ENCODE results near the gene TC2N.
"Not testable (repeated sequence)": the region's sequence is repeated elsewhere in the genome, so short reads cannot be mapped to it uniquely, and the experiment has no call there.

Gene TC2N

DNA sequence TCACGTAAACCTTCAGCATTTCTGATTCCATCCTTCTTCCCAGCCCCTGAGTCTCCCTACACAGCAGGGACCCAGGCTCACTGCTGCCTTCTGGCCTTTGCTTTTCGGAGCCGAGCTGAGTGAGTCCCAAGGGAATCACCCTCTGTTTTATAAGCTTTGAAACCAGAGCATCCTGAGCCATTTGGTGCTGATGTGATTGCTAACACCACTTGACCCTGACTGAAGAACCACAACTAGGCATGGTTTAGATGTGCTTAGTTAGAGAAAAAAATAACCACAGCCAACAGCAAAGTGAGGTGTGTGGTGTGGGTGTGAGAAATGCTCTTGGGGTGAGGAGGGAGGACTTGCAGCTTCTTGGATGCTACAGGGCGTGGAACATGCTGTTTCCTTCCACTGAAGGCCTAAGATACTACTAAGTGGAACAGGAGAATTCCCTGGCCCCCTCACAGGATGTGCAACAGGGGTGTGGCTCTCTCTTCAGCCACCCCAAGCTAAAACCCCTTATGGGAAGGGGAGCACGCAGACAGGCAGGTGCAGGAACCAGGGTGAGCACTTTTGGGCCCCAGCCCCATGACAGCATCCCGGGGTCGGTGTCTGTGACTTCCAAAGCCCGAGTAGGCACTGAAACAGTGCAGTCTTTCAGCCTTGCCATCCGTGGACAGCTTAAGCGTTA is at the start of gene TC2N:
Gene TC2N, minus strand, starts transcription at position 221 of the 673 bp plus-strand sequence. CDS start 53,767 bp downstream, outside the sequence.
- no peak for DNase-seq (ENCODE audit: low spot score)

DNA sequence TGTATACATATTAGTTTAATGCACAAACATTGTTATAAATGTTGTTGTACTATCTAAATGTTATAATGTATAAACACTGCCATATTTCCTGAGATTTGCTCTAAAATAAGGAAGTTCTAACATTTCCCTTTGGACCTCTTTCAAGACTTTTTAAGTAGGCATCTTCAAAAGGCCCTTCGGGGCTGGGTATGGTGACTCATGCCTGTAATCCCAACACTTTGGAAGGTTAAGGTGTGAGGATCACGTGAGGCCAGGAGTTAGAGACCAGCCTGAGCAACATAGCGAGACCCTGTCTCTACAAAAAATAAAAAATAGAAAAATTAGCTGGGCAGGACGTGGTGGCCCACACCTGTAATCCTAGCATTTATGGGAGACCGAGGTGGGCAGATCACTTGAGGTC is 44.7 kb upstream of the TC2N start:
- DNase-seq (ENCODE audit: low spot score) = no peak

DNA sequence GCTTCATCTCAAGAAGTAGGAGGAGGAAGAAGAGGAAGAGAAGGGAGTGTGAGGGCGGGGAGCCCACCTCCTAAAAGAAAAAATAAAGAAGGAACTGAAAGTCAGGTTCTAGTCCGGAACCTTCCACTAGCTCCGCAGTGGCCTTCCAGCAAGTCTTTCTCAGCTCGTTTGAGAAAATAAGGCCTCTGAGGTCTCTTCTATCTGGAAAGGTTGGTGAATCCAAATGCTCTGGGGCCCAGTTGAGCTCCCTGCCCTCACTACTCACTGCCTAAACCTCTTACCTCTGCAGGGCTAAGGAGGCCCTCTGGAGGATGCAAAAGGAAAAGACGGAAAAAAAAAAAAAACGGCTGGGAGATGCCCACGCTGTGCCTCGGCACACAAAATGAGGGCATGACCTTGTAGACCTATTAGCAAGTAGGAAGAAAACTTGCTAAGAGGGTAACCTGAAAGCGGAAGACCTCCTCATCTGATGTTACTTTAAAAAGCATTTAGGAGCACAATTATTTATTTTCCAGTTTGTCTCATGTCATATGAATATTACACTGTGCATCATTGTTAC is 44.2 kb upstream of the TC2N start:
- no peak for DNase-seq (ENCODE audit: low spot score)

DNA sequence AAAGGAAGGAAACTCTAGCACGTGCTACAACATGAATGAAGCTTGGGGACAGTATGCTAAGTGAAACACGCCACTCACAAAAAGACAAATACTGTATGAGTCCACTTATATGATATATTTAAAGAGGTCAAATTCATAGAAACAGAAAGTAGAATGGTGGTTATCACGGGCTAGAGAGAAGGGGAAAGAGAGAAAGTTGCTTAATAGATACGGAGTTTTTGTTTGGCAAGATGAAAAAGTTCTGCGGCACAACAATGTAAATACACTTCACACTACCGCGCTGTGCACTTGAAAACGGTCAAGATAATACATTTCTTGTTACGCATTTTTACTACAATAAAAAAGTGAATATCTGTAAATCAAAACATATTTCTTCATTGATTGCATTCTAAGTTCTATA is 42.9 kb upstream of the TC2N start:
- no peak for DNase-seq (ENCODE audit: low spot score)

DNA sequence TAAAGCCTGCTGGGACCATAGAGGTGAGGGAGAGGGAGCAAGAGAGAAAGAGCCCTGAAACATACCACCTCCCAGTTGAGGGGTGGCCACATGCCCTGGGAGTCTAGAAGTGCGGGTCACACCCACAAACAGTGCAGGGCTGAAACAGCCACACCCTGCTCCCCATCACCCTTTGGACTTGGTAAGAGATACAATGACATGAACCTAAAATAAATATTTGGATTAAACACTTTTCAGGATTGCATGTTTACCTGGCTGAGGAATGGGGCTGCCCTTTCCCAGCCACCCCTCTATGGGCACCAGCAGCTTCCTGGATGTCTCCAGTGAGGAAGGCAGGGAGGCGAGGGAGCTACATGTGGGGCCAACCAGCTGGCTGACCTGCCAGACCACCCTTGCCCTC is 39.0 kb upstream of the TC2N start:
- DNase-seq (ENCODE audit: low spot score) = no peak

DNA sequence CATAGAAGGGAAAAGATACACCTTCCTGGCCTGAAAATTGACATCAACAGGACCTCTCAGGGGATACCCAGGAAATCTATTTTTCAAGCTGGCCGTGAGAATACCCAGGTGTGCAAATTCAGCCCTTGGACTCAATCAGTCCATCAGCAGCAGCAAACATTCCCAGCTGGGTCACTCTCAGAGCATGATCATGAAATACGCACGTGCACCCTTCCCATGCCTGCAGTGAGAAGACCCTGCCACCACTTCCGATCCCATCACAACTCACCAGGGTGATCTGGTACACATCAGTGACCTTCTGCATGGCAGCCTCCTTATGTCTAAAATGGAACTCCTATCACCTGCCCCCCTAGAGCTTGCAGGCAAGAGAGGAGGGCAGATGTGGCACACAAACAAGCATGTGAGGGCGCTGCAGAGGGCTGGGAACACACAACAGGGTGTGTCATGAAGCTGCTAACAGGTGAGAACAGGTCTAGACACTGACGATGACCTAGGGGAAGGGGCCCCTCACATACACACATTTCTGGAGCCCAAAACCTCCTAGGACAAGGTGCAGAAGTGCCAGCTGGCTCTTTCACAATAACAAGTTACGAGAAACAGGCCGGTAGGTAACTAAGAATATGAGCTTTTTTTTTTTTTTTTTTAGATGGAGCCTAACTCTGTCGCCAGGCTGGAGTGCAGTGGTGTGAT is 37.8 kb upstream of the TC2N start:
- no peak for DNase-seq (ENCODE audit: low spot score)

DNA sequence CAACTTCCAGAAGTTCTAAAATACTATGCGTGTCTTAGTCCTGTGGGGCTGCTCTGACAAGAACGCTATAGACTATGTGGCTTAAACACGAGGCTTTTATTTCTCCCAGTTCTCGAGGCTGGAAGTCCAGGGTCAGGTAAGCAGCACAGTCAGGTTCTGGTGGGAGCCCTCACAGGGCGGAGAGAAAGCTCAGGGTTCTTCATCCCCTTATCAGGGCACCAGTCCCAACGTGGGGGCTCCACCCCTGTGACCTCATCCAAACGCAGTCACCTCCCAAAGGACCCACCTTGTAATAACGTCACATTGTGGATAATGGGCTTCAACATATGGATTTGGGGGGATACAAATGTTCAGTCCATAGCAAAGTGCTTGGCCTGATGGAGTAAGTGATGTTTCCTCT is 37.1 kb upstream of the TC2N start:
- DNase-seq (ENCODE audit: low spot score) = no peak

DNA sequence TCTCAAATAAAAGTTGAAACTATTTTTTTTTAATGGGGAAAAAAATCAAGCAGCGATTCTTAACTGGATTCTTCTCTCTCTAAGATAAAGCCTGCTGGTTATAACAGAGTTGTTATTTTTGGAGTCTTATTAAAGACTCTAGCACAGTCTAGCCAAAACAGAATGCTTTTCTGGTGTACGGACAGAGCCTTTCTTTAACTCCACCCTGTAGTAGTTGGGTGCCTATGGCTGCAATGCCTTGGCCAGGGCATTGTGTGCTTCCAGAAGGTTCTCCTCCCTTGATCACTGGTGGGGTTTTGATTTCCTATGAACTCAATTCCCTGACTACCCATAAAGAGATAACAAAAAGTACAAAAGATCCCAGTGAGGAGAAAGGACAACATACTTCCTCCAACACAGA is 35.7 kb upstream of the TC2N start:
- no peak for DNase-seq (ENCODE audit: low spot score)

DNA sequence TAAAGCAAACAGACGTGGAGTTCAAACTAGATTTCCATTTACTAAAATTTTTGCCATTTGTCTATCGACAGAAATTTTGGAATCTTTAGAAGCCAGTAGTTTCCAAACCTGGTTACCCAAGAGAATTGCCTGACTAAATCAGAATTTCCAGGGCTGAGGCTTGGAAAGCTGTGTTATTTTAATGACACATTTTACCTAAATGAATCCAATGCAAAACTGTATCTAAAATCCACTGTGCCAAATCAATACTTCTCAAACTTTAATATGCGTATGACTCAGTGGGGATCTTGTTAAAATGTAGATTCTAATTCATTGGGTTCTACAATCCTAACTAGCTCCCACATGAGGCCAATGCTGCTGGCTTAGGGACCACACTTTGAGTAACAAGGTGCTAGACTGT is 35.0 kb upstream of the TC2N start:
- DNase-seq (ENCODE audit: low spot score) = no peak

DNA sequence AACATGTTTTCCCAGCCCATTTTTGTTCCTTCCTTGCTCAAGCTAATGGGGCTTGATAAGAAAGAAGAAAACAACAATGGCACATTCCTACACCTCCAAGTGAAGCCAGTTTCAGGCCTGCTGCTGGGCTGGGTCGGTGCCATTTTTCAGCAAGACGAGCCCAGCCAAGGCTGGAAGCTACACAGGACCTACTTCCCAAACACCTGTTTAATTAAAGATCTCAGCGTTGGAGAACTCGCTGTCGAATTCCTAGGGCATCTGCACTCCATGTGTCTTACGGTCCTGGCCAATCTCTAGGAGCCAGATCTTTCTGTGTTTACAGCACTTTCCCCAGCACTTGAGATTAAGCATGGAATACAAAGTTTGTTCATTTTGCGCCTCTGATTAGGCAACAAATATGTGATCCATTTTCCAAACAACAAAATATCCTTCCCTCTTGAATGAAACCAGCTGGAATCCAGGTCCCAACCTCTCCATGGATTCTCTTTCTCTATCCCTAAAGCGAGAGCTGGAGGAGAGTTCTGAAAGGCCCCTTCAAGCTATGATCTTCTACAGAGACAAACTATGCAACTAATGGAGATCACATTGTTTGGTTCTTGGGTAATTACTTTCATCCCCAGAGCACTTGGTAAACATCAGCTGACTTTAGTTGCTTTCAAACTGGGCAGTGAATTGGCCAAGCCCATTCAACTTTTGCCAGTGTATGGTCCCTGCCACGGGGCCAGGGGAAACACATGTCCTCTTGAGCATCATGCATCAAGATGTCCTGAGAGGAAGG is 34.3 kb upstream of the TC2N start:
- DNase-seq (ENCODE audit: low spot score) = no peak

DNA sequence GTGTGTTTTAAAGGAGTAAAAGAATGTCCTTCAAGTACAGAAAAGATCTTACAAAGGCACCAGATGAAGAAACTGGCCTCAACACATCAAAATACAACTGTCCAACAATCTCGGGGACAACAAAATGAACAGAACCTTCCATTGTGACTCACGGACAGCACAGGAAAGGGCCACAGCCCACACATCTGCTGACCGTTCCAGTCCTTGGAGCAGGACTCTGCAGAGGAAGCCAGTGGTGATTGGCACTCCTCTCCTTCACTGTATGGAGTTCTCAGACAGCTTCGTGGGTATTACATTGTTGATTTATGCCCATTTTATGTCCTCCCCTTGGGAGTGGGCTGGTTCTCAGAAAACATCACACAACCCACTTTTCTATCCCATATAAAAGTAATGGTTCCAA is 32.5 kb upstream of the TC2N start:
- DNase-seq (ENCODE audit: low spot score) = no peak

DNA sequence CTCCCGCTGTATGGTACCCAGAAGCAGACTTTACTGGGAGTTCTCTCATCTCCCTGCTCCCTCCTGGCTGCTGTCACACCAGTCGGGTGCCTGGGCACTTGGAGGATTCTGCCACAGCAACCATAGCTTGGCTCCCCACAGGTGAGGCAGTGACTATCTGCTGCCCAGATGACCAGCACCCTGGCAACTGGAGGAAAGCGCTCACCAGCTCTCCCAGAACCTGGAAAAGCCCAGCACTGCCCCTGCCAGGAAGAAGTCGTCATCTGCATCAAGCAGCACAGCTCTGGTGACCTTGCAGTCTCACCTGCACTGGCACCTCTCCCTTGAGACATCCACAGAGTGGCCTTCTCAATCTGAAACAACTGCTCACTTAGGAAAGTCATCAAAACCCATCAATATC is 31.9 kb upstream of the TC2N start:
- DNase-seq (ENCODE audit: low spot score) = no peak

DNA sequence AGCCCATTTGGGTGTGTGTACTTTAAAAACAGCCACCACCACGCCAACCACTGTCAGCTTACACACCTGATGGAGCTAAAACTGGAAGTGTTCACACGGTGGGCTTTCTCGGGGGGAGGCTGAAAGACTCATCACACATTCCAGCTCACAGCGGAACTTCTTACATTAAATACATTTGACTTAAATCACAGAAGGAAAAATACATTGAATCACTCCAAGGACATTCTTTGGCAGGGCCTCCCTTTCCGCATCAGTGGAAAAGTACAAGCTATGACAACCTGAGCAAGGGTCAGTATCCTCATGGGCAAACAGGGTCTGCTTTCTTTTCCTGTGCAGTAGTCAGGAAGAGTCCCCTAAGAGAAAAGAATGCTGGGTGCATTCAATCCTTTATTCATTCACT is 31.0 kb upstream of the TC2N start:
- no peak for DNase-seq (ENCODE audit: low spot score)

DNA sequence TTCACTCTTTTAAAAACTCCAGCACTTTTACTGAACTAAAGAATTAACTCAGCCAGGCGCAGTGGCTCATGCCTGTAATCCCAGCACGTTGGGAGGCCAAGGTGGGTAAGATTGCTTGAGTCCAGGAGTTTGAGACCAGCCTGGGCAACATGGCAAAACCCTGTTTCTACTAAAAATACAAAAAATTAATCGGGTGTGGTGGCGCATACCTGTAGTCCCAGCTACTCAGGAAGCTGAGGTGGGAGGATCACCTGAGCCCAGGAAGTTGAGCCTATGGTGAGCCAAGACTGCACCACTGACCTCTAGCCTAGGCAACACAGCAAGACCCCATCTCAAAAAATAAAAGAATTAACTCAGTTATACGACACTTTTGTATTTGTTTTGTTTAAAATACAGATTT is 30.4 kb upstream of the TC2N start:
- not testable (repeated sequence) for DNase-seq (ENCODE audit: low spot score)

DNA sequence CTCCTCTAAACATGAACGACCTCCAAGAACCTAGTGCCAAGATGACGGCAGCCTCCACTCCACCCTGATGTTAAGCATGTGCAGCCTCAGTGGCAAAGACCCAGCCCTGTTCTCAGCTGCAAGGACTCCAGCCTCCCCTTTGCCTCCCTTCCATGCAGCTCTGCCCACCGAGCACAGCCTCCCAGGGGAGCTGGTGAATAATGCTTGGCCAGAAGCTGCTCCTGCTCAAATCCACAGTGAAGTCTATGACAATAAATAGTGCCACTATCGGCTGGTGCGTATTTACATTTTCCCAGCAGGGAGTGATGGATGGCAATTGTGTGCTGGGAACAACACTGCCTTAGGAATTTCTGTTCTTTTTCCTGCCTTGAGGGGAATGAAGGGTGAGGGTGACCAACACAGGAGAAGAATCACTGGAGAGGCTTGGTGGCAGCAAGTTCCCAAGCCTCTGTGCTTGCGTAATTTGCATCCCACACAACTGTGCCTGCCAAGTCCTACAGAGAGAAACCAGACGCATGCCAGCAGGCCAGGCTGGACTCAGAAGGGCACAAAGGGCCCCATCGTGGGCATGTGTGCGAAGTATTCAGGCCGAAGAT is 29.9 kb upstream of the TC2N start:
- DNase-seq (ENCODE audit: low spot score) = no peak

DNA sequence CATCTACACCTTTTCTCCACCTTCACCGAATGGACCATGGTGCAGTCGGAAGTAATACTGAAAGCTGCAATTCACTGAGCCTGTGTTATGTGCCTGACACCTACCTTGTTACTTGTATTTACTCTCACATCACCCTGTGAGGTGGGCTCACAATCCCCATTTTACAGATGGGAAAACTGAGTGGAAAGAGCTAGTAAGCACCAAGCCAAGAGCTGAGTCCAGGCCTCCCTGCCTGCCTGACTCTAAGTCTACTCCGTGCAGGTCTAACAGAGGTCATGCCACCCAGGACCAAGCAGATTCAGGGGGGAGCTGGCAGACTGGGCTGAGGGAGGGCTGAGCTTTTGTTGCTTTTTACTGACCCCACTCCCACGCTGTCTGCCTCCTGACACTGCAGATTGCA is 29.1 kb upstream of the TC2N start:
- DNase-seq (ENCODE audit: low spot score) = no peak

DNA sequence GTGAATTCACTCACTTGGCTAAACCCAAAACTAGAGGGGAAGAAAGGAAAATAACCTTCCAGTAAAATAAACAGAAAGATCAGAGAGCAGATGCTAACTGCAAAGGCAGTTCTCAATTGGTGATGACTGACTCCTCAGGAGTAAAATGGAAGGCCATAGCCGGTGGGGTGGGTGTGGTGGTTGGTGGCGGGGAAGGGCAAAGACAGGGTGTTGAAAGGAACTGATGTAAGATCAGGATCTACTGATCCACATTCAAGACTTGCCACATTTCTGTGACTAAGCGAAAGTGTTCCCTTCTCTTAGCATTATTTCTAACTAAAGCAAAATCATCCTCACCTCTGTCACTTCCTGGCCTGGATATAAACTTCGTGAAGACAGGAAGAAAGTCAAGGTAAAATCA is 26.3 kb upstream of the TC2N start:
- no peak for DNase-seq (ENCODE audit: low spot score)

DNA sequence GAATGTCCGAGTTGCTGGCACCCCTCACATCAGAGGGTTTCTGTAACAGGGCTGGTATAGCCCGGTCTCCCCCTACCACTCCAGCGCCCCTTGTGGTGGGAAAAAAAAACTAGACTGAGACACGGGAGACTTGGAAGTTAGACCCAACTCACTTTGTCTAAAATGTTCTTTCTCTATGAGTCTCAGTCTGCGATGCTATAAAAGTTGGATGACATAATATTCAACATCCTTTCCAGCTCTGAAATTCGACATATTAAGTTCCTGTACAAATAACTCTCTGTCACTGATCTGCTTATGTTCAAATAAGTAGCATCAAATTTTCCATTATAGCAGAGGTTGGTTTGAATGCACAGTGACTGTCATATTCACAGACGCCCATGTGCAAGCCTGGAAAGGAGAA is 25.7 kb upstream of the TC2N start:
- no peak for DNase-seq (ENCODE audit: low spot score)

DNA sequence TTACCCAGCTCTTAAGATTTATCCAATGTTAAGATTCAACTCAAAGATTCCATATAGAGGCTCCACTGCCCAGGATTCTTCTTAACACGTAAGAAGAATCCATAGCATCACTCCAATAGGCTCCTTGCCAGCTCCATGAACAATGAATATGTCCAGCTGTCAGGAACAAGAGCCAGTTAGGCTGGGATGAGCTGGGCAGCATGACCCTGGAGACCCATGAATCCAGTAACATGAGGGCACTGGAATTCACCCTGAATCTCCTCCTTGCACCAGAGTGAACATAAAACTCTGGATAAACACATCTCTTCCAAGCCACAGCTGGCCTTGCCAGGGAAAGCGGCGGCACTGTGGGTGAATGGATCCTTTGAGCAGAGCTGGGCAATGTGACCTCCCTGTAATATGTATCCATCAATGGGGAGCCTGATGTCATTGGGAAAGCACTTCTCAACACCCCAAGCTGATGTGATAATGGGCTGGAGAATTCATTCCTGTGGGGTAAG is 24.4 kb upstream of the TC2N start:
- DNase-seq (ENCODE audit: low spot score) = no peak

DNA sequence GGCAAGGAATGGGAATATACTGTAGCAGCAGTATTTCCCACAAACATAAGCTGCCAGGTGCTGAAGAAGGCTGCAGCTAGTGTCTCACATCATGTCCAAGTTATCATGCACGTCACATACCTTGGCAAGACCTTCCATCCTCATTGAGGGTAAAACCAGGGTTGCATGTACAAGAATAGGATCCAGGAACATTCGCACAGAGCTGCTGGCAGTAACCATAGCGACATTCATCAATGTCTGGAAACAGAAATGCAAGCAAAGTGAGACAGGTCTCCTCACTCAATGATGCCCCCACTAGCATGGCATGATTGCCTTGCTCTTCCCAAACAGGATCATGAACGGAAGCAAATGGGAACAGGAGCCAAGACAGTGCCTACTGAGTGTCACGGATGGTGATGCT is 23.8 kb upstream of the TC2N start:
- no peak for DNase-seq (ENCODE audit: low spot score)

DNA sequence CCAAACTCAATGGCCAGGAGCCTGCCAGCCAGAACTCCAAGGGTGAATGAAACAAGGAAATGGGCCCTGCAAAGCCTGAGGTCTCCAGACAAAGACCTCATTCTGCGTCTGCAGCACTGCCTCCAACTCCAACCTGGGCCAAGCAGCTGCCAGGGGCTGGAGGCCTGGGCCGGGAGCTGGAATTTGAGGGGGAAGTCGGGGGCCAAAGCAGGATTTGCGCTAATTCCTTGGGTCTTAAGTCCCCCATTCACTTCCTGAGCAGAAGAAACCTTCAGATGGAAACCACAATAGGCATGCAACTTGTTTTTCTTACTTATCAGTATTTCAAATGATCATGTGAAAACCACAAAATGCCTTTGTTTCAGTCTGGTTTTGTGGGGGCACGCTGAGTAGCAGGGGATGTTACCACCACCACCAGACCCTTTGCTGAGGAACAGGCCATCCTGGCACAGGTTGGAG is 23.0 kb upstream of the TC2N start:
- DNase-seq (ENCODE audit: low spot score) = no peak
